IPS-NIHi11 (cell line): ENCODE measurements around the gene GATA6.

ENCODE experiments used
- DNase-seq: peaks from one replicate; pipeline ENCODE4 v3.0.0; 2012; ENCODE audit warnings: mixed read lengths, low spot score

The GATA6 gene

DNA sequence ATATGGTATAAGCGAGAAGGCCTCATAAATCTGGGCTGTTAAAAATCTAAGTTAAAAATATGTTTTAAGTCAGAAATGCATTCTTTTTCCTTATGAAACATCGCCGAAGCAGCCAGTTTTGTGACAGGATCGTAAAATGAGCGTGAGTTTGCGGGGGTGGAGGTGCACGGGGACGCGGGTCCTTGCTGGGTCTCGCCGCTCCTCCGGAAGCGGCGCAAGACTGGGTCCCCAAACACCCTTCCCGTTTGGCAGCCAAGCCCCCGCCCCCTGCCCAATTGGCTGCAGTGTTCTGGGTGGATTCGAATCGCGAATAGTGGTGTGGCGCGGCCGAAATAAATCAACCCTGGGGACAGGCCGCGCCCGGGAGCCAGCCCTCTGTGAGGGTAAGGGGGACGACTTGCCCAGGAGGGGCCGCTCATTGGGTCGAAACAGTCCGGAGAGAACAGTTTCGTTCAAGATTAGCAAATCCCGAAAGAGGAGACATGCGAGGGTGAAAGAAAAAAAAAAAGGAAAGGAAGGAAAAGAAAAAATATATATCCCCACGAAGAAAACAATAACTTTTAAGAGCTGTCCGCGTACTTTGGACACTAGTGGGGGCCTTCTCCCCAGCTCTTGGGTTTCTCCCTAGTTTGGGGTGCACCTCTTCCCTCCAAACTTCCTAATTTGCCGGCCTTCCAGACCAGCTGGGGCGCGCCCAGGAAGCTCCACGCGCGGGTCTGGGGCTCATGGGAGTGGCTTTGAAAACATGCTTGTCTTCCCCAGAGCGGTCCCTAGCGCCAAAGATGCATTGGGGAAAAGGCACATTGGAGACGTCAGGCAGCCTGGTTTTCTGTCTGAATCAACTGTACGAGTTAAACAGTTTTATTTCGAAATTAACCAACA is 3.1 kb upstream of the GATA6 start:
- peak; percentile 29 for DNase-seq

DNA sequence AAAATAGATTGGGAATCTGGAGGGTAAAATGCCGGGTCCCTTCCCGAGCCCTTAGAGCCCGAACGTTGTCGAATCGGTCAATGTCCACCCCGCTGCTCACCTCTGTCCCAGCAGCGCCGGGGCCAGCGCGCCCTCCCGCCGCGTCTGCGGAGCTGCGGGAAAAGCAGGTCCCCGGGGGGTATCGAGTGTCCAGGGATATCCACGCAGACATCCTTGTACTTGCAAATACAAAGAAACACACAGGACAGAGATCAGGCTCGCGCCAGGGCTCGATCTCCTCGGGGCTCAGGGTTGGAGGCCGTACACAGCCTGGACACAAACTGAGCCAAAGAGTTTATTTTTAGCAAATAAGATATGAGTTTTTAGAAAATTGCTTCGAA is 2.3 kb upstream of the GATA6 start:
- no peak for DNase-seq

DNA sequence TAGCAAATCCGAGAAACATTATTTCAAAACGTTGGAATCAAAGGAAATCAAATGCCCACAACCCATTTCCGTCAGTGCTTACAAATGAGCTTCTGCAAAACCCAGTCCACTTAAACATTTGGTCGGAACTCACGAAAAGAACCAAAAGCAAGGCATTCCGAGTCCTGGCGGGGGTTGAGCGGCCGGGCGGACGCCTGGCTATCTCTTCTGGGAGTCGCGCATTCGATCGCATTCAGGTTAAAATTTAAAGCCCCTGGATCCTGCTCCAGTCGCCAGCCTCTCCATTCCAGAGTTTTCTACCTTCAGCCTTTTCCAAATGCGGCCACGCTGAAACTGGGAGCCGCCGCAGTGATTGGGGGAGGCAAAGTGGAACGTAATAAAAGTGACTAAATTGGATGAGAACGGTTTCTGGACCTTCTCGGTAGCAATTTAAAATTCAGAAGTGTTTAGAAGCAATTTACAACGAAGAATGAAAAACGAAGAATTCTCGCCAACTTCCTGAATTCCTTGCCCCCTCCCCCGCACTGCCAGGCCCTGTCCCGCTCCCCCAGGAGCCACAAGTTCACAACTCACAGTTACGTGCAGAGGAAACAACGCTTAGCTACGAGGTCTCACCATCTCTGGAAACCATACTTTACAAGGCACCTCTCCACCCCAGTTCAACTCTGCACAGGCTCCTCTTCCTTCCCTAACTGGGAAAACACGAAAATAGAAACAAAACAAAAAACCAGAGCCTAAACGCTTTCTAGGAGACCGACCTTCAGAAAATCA is 1.7 kb upstream of the GATA6 start:
- DNase-seq = peak; percentile 72

DNA sequence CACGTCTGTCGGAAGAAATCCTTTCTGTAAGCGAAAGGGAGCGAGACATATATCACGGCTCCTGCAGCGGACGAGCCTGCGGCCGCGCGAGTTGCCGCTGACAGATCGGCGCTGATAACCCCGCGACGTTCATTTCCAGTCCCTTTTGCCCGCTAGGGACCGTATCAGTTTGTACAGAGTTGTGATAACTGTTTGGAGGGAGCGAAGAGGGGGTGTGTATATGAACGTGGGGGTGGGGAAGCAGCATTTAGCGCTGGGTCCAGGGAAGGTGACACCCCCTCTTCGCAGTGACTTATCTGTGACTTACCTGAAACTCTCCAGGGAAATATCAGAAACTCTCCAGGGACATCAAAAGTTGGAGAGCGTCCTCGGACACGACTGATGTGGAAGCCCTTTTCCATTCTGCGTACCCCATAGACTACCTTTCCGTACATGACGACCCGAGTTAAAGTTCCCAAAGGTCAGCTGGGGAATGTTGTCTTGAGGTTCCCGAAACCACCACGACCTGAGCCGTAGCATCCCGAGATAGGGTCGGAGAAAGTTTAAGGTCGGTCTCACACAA is 948 bp upstream of the GATA6 start:
- DNase-seq = no peak

DNA sequence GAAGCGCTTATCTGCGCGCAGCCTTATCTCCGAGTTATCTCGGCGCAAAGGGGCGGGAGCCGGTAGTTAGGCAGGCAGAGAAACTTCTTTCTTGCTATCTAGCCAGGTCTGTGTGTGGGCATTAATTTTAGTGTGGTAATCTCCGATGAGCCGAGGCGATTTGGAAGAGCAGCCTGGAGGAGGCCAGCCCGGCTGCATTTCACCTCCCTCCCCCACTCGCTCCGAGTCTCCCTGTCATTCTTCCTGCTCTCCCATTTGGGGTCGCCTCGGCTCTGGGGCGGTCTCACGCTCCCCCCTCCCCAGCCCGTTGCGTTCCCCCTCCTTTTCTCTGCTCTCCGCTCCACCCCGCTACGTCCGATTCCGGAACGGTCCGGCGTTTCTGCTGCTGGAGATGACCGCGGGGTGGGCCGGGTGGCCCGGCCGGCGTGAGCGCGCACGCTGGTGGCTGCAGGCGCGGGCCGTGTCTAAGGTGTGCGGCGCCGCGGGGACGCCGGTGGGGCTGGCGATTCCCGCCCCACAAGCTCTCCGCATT is 566 bp downstream of the GATA6 start:
- peak; percentile 50 for DNase-seq

DNA sequence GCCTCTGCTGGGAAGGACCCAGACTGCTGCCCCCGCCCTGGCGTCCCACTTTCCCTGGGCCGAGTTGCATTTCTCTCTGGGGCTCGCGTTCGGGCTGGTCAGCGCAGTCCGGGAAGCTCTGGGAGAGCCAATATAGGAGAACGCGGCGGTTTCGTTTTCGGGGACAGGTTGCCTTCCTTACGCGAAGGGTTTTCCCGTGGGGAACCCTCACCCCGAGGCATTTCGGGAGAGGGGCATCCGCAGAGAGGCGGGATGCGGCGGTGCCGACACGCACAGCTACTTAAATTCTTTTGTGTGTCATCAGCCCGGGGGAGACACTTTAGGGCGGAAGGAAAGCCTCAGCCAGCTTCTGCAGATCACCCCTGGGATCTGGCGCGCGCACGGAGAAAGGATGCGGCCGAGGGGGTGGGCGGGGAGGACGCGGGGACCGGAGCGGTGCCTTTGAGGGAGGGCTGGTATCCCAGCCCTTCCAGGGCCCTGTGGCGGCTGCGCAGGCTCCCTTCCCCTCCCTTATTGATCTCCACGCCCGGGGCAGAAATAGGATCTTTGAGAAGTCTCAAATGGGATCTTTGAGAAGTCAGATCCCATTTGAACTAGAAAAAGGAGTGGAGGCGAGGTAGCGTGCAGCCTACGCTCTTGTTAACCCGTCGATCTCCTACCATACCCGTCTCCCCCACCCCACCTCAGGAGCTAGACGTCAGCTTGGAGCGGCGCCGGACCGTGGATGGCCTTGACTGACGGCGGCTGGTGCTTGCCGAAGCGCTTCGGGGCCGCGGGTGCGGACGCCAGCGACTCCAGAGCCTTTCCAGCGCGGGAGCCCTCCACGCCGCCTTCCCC is 1.2 kb downstream of the GATA6 start:
- no peak for DNase-seq

DNA sequence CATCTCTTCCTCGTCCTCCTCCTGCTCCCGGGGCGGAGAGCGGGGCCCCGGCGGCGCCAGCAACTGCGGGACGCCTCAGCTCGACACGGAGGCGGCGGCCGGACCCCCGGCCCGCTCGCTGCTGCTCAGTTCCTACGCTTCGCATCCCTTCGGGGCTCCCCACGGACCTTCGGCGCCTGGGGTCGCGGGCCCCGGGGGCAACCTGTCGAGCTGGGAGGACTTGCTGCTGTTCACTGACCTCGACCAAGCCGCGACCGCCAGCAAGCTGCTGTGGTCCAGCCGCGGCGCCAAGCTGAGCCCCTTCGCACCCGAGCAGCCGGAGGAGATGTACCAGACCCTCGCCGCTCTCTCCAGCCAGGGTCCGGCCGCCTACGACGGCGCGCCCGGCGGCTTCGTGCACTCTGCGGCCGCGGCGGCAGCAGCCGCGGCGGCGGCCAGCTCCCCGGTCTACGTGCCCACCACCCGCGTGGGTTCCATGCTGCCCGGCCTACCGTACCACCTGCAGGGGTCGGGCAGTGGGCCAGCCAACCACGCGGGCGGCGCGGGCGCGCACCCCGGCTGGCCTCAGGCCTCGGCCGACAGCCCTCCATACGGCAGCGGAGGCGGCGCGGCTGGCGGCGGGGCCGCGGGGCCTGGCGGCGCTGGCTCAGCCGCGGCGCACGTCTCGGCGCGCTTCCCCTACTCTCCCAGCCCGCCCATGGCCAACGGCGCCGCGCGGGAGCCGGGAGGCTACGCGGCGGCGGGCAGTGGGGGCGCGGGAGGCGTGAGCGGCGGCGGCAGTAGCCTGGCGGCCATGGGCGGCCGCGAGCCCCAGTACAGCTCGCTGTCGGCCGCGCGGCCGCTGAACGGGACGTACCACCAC is 2.1 kb downstream of the GATA6 start:
- DNase-seq = no peak

DNA sequence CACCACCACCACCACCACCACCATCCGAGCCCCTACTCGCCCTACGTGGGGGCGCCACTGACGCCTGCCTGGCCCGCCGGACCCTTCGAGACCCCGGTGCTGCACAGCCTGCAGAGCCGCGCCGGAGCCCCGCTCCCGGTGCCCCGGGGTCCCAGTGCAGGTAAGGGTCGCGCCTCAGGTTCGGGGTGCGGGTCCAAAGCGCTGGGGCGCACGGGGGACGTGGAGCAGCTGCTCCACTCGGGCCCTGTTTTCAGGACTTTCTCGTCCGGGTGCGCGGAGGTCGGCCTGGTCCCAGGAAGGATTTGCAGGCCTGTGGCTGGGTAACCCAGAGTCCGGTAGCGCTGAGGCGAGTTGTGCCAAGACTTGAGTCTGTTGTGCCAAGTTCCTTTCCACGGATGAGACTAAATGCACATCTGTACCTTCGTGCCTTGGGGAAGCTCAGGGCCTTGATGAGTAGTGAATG is 2.8 kb downstream of the GATA6 start:
- no peak for DNase-seq

DNA sequence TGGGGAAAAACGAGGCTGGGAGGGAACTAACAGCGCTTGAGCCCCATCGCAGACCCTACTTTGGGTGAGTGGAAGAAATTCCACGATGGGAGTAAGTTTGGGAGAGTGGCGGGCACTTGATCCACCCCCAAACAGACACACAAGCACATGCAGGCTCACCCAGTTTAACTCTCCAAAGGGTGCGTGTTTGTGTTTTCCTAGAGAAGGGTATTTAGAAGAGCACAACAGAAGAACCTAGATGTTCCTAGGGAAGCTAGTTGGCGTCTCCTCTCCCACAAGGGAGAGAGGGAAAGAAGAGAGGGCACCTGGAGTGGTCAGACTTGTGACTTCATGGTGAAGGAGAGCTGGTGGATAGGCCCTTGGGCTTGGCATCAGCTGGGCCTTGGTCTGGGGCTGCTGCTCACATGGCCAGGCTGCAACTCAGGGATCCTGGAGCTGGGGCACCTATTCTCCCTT is 3.2 kb downstream of the GATA6 start:
- DNase-seq = no peak

DNA sequence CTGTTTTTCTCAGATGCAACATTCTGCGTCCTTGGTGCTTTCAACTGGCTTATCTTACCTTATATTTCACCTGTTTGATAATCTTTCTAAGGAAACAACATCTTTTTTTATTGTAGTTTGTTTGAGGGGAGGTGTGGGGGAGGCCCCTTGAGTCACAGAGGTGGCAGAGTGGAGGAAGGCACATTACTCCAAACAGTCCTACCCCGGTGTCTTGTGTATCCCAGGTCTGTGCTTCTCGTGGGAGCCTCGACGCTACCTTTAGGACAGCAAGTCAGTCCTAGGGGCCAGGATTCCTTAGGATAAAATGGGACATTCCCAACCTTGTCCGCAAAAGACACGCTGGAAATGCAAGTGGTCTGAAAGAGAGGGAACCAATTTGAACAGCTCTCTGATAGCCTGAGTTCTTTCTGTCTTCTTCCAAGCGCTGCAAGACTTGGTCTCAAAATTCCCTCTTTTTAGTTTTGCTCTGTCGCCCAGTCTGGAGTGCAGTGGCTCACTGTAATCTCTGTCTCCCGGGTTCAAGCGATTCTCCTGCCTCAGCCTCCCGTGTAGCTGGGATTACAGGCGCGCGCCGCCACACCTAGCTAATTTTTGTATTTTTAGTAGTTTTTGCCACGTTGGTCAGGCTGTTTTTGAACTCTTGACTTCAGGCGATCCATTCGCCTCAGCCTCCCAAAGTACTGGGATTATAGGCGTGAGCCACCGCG is 4.0 kb downstream of the GATA6 start:
- DNase-seq = no peak

DNA sequence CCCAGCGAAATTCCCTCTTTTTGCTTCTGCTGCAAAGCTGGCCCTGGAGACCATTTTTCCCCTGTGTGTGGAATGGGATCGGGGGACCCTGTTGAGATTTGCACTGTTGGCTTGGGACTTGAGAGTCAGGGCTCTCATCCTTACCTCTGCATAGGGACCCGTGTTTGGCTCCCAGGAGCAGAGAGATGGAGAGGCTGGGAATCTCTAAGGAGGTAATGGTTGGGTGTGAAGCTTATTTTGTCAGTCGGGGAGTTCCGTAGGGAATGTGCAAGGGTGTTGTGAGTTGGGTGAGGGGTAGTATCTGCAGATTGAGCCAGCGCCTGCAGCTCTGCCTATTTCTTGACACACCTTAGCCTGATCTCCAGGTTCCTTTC is 4.5 kb downstream of the GATA6 start:
- DNase-seq = no peak

DNA sequence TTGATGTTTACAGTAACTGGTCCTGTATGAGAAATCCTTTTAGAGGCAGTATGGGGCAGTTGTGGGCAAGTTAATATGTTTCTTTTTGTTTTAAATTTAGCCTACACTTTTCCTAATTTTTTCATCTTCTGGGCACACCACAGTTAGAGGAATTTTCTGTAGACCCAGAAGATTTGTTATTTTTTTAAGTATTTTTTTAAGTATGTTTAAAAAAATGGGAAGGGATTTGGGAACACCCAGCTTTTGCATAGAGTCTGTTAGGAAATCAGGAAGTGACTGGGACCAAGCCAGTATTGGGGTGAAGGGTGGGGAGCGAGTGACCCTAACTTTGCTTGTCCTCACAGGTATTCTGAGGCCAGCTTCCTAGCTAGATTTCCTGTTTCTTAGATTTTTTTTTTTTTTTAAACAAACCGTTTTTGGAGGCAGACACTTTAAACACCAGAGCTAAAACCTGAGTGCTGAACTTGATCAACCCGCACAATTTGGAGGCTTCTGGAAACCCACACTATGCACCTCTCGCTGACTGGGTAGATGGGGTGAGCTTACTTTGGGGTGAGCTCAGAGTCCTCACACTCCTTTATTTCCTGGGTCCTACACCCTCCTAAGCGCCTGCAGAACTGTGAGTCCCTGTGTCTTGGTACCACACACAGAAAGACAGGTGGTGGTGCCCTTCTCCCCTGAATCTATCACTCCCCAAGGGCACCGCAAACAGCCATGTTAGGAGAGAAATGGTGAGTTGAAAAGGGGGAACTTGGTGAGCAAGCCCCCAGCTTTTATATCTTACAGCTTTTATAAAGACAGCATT is 5.2 kb downstream of the GATA6 start:
- DNase-seq = no peak

DNA sequence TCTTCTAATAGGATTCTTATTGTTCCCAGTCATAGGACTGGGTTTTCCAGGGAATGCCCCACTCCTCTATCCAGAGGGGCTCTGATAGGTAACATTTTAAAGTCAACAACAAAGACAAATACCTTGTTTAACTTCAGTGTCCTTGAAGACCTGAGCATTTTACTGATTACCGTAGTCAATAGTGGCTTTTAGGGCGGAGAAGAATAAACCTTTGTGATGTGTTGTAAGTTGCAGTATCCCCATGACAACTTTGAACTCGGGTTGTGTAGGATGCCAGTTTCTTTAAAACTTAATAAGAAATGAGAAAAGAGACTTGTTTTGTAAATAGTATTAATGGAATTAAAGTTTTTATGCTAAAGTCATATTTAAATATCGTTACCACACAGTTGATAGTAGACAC is 6.0 kb downstream of the GATA6 start:
- DNase-seq = no peak

DNA sequence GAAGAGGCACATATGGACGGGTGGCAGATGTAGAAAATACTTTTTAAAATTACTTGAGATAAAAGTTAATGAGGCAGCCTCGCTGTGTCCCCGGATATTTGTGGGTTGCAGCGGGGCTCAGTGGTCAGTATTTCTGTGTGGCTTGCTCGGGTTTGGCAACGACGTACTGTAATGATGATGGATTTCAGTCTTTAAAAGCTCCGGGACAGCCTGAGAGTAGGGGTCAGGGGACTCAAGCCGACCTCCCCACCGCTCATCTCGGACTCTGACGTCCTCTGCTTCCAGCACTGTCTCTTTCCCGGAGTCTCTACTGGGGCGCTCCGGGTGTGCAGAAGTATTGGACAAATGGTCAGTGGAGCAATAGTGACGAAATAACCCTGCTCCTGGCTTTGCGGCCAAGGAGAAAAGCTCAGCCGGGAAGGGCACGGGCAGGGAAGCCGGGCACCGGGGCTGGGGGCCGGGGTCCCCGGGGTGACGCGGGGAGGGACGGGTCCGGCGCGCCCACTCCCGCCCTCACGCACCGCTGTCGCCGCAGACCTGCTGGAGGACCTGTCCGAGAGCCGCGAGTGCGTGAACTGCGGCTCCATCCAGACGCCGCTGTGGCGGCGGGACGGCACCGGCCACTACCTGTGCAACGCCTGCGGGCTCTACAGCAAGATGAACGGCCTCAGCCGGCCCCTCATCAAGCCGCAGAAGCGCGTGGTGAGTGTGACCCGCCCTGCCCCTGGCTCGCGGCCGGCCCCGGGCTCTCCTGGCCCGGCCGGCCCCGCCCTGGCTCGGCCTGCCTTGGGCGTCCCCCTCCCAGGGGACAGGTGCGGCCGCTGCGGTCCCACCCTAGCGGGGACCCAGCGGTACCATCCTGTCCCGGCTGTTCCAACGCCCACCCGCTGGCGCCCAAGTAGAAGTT is 7.3 kb downstream of the GATA6 start:
- peak; percentile 30 for DNase-seq

DNA sequence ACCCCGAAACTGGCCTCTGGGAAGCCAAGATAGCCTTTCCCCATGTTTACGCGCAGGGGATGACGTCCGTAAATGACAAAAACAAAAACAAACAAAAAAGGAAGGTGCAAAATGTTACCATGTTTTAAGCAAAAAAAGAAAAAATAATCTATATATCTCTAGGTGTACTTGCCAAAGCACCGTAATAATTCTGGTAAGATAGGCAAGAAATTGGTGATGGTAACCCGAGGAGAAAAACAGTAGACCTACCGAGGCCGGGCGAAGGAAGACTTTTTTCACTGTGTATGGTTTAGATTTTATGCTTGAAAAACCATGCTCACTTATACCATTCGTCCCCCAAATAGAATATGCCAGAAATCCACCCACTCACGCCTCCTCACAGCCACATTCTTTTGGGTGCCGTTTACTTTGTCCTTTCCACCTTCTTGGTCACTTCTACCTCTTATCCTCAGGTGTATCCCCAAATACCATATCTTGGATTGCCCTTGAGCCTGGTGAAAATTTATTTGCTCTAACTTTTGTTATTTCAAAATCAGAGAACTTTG is 8.0 kb downstream of the GATA6 start:
- no peak for DNase-seq

DNA sequence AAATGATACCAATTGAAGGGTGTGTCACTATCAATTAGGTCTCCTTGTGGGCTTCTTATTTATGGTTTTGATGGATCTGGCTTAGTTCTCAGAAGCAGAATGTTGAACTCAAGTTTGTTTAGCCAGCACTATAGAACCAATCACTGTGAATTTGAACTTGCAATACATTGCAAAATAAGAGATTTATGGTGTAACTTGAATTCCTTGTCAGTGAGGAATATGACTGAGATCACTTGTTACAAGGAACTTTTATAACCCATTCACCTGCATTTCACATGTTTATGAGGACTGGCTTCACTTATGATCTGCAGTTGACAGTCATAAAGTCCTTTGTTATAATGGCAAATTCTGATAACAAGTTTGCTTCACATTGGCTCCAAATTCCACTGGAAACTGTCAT is 9.8 kb downstream of the GATA6 start:
- no peak for DNase-seq

DNA sequence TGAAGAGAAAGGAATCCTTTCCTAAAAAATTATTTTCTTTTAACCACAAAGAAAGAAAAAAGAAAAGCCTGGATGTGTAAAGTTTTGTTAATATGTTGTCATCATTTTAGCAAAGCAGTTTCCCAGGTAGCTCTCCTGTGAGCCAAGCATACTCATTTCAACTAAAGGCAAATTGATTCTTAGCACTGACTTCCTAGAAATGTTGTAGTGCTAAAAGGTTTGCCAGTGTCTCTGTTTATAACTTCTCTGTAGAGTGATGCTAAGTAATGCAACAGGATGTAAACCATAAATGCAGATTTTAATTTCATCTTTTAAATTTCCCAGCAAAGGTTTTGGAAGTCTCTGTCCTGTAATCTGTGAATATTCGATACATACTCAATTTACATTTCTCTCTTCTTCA is 10.2 kb downstream of the GATA6 start:
- no peak for DNase-seq

DNA sequence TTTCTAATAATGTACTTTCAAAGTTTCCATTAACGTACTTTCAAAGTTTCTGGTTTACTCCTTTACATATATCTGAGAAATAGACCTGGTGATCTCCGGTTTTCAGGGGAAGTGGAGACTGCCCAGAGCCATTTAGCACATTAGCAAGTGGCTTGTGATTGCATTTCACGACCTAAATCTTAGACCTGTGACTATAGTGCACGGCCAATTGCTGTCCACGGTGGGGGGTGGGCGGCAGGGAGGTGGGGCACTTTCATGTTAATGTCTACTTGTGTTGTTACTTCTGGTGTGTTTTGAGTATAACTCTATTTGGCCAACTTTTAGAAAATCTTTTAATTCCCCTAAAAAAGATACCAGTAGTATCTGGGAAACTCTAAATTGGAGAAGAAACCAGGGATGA is 11.3 kb downstream of the GATA6 start:
- DNase-seq = no peak
